HG02973 (cell line): ENCODE data around the gene MAP4.
"Not testable (repeated sequence)": the region's sequence is repeated elsewhere in the genome, so short reads cannot be mapped to it uniquely, and the experiment has no call there.

ENCODE experiments used
- ATAC-seq: cut with Tn5 transposase; IDR thresholded peaks from one replicate; pipeline ENCODE4 v1.9.1; 2021; ENCODE audit warnings: moderate library complexity; ENCODE audit not compliant: unreplicated experiment

Gene MAP4

GRCh38 chr3:48018841-48019240 lies 2.6 kb upstream of the MAP4 start:
- no peak for ATAC-seq

DNA sequence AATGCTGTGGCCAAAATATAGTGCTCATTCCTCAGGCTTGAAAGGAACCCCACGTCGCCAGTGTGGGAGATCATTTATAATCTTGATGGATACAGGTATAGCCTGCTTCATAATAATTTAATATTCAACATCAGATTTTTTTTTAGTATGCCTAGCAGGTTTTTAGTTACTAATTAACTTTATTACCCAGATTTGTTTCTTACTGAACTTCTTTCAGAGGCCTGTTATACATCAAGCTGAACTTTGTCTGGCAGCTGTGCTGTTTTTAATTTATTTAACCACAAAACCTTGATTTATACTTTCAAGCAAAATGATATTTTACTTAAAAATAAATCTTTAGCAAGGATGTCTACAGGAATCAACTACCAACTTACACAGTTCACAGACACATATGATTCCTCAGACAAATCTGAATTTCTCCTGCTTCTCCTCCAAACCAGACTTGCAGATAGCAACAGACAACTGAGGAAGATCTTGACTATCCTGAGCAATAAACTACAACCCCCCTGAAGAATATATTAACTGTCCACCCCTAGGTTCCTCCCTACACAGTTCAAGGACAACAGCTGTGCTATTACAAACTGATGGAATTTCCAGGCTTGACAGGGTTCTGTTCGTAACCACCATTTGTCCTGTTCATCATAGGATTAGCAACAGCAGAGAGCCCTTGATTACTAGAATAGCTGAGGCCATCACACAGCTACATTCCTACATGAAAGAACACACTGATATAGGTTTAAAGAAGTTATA lies 610 bp downstream of the MAP4 start:
- ATAC-seq = no peak

- no peak for ATAC-seq
Measured at GRCh38 chr3:48014358-48014757, 1.9 kb downstream of the MAP4 start.

- no peak for ATAC-seq
Measured at GRCh38 chr3:48013288-48013980, 2.8 kb downstream of the MAP4 start.

DNA sequence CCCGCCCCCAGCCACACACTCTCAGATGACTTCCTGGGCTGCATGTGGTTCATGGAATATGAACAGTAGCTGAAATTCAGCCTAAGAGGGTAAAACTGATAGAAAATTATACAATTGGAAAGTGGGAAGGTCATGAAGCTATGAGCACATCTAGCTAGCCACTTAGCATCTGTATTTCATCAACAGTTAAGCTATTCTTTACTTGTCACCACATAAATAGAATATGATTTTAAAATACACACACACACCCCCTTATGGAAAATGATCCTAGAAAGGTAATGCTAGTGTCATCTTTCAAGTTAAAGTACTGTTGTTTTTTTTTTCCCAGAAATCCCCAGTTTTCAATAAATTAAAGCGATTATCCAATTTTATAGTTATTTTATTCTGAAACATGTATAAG lies 3.6 kb downstream of the MAP4 start:
- ATAC-seq = no peak

DNA sequence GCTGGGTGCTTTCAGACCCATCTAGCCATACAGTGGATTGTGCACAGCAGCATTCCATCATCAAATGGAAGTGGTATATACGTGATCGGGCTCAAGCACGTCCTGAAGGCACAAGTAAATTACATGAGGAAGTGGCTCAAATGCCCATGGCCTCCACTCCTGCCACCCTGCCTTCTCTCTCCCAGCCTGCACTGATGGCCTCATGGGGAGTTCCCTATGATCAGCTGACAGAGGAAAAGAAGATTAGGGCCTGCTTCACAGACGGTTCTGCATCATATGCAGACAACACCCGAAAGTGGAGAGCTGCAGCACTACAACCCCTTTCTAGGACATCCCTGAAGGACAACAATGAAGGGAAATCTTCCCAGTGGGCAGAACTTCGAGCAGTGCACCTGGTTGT lies 8.2 kb downstream of the MAP4 start:
- not testable (repeated sequence) for ATAC-seq

GRCh38 chr3:48007361-48007760 lies 8.9 kb downstream of the MAP4 start:
- ATAC-seq = not testable (repeated sequence)

DNA sequence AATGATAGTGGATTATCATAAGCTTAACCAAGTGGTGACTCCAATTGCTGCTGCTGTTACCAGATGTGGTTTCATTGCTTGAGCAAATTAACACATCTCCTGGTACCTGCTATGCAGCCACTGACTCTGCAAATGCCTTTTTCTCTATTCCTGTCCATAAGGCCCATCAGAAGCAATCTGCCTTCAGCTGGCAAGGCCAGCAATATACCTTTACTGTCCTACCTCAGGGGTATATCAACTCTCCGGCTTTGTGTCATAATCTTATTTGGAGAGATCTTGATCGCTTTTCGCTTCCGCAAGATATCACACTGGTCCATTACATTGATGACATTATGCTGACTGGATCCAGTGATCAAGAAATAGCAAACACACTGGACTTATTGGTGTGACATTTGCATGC lies 9.4 kb downstream of the MAP4 start:
- ATAC-seq = not testable (repeated sequence)

- ATAC-seq = no peak
Measured at GRCh38 chr3:48004694-48005093, 11.5 kb downstream of the MAP4 start.

DNA sequence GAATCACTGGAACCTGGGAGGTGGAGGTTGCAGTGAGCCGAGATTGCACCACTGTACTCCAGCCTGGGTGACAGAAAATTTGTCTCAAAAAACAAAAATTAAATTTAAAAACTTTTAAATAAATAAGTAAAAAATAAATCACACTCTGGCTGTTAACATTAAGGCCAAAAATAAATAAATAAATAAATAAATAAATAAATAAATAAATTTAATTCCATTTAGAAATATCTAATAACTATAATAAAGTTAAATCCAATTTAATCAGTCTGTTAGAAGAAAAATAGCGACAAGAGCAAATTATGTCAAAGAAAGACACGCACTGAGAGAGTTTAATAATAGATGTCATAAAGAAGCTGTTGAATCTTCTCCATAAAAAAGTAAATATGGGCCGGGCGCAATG lies 13.4 kb downstream of the MAP4 start:
- no peak for ATAC-seq

- ATAC-seq = no peak
Measured at GRCh38 chr3:48001991-48002390, 14.2 kb downstream of the MAP4 start.

- ATAC-seq = no peak
Measured at GRCh38 chr3:48000212-48000611, 16.0 kb downstream of the MAP4 start.

DNA sequence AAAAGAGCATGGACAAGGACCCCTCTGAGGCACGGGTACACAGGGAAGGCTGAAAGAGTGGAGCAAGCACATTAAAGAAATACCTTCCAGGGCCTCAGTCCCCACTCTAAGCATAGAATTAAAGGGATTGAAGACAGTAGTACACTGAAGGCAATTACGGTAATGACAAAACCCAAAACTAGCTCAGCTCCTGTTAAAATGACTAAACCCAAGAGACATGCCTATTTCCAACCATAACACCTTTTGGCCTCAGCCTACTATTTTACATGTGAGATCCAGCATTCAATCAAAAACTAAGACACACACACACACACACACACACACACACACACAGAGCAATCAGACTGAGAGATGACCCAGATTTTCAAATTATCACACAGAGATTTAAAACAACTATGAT lies 19.8 kb downstream of the MAP4 start:
- ATAC-seq = no peak

DNA sequence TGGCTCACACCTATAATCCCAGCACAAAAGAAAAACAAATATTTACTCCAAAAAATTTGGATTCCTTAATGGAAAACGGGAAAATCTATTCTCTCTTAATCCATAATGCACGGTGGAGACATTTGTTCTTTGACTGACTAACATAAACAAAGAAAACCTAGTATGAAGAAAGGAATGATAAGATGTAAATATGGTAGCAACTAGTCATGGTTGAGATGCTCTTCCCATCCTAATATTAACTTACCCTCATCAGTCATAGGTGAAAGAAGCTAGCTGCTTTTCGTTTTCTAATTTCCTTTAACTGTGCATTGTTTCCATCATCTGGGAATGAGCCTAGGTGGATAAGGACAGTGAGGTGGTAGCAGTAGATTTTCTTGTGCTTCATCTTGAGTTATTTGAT lies 22.0 kb downstream of the MAP4 start:
- no peak for ATAC-seq

DNA sequence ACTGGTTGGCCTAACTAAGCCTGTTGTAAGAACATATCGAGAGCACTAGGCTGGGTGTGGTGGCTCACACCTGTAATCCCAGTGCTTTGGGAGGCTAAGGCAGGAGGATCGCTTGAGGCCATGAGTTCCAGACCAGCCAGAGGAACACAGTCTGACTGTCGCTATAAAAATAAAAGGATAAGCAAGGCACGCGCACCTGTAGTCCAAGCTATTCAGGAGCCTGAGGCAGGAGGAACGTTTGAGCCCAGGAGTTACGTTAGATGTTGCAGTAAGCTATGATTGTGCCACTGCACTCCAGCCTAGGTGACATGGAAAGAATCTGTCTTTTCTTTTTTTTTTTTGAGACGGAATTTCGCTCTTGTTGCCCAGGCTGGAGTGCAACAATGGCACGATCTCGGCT lies 24.9 kb downstream of the MAP4 start:
- no peak for ATAC-seq

- ATAC-seq = no peak
Measured at GRCh38 chr3:47989981-47990440, 26.2 kb downstream of the MAP4 start.

DNA sequence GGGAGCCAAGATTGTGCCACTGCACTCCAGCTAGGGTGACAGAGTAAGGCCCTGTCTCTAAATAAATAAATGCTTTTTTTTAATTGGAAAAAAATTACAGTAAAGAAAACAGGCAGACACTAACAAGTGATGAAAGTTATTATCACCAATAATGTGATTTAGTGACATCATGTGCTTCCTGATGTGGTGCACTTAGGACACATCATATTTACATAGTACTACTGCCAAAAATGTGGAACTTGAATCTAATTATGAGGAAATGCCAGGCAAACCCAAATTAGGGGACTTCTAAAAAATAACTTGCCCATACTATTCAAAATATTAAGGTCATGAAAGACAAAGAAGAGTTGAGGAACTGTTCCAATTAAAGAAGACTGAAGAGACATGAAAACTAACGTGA lies 30.8 kb downstream of the MAP4 start:
- no peak for ATAC-seq

DNA sequence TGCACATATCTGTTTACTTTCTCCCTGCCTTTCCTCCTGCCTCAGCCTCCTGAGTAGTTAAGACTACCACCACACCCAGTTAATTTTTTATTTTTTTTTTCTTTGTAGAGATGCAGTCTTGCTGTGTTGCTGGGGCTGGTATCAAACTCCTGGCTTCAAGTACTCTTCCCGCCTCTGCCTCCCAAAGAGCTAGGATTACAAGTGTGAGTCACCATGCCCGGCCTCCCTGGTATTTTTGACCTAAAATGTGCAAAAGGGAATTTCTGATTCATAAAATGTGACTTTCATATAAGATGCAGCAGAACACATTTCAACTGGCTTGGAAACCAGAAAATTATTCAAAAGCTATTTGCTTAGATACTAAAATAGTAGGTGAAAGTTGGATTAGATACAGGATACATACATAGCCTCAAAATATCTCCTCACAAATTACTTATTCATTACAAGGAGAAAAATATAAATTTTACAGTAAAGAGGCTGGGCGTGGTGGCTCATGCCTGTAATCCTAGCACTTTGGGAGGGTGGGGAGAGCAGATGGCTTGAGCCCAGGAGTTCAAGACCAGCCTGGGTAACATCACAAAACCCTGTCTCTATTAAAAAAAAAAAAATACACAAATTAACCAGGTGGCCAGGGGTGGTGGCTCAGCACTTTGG lies 32.0 kb downstream of the MAP4 start:
- ATAC-seq = no peak

- ATAC-seq = no peak
Measured at GRCh38 chr3:47980795-47981194, 35.4 kb downstream of the MAP4 start.

DNA sequence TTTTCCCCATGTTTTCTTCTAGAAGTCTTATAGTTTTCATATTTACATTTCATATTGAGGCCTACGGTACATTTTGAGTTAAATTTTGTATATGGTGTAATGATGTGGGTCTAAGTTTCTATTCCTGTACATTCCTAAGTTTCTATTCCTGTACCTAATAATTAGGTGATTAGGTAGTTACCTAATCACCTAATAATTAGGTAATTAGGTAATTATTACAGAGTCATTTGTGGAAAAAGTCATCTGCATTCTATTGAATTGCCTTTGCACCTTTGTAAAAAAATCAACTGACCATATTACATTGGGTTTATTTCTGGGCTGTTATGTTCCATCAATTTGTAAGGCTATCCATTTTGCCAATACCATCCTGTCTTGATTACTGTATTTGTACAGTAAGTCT lies 37.1 kb downstream of the MAP4 start:
- ATAC-seq = no peak

DNA sequence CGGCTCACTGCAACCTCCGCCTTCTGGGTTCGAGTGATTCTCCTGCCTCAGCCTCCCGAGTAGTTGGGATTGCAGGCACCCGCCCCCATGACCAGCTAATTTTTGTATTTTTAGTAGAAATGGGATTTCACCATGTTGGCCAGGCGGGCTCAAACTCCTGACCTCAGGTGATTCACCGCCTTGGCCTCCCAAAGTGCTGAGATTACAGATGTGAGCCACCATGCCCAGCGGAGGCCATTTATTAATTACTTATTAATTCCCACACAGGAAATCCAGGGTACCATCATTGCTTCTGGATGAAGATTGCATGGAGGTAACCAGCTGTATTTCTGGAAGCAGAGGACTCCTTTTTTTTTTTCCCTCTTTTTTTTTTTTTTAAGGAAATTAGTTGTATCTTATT lies 37.8 kb downstream of the MAP4 start:
- no peak for ATAC-seq

DNA sequence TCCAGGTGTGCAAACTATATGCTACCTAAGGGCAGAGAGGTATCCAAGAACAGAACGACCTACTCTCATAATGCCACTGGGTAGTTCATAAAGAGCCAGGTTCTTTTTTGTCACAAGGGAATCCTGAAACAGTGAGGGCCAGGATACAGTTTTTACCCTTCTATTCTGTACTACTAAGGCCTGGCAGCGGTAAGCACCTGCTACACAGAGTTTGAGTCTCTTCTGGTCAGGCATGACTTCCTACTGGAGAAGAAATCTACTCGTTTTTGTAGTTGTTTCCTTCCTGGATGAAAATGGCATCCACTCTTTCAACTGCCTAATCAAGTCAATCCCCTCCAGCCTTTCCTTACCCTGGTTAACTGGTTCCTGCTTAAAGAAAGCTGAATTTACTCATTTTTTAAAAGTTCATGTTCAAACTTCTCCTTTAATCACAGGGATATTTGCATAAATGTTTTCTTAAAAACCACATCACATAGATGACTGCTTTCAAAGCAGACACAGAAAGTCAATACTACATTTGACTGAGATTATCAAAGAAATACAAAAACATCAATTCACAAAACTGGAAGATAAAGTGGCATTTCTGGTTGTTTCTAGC lies 40.0 kb downstream of the MAP4 start:
- no peak for ATAC-seq
